ENCODE results near the gene CD2AP. TPM values are rescaled to one million over a fixed set of nuclear protein-coding genes. Genes with fewer than 3 reads are reported as not detected.

CD2AP gene
- total RNA-seq, 1 donor from 2014 or later, result 34.9 TPM

GRCh38 chr6:47651505-47651944 is 173.9 kb downstream of the CD2AP start:
- no peak overlapping the region for H3K27ac Mint-ChIP-seq
- DNase-seq (ENCODE audit: low spot score in 2 of 2, unreplicated experiment in 2 of 2), result no peak
- no peaks in the 10 kb centered on the region for H3K36me3 Mint-ChIP-seq
- peaks cover 3% of the 10 kb centered on the region for H3K4me1 Mint-ChIP-seq
- H3K4me3 Mint-ChIP-seq, result no peak overlapping the region
- H3K27me3 Mint-ChIP-seq (ENCODE audit: low read depth), result no peaks in the 10 kb centered on the region
- no peaks in the 10 kb centered on the region for H3K9me3 Mint-ChIP-seq
- no peak for TF ChIP-seq CTCF (IDR thresholded peaks at IDR 0.05; ENCODE audit: unreplicated experiment)

- Mint-ChIP-seq H3K4me3 (no peak overlapping the region), H3K36me3 (no peaks in the 10 kb centered on the region), H3K9me3 (no peaks in the 10 kb centered on the region), H3K27ac (no peak overlapping the region), H3K27me3 (ENCODE audit: low read depth) (no peaks in the 10 kb centered on the region), H3K4me1 (peaks cover 4% of the 10 kb centered on the region)
- TF ChIP-seq CTCF (IDR thresholded peaks at IDR 0.05; ENCODE audit: unreplicated experiment), result no peak
- no peak for DNase-seq (ENCODE audit: low spot score in 2 of 2, unreplicated experiment in 2 of 2)
These were observed 176.1 kb downstream of the CD2AP start for GRCh38 chr6:47653706-47654105.

GRCh38 chr6:47654255-47654654 is 176.7 kb downstream of the CD2AP start:
- Mint-ChIP-seq H3K4me3 (no peak overlapping the region), H3K27me3 (ENCODE audit: low read depth) (no peaks in the 10 kb centered on the region), H3K4me1 (peaks cover 4% of the 10 kb centered on the region), H3K27ac (no peak overlapping the region), H3K36me3 (no peaks in the 10 kb centered on the region), H3K9me3 (no peaks in the 10 kb centered on the region)
- TF ChIP-seq CTCF (IDR thresholded peaks at IDR 0.05; ENCODE audit: unreplicated experiment), result no peak
- no peak for DNase-seq (ENCODE audit: low spot score in 2 of 2, unreplicated experiment in 2 of 2)

GRCh38 chr6:47655719-47656595 is 178.4 kb downstream of the CD2AP start:
- H3K4me3 Mint-ChIP-seq, result no peak overlapping the region
- DNase-seq (ENCODE audit: low spot score in 2 of 2, unreplicated experiment in 2 of 2), result no peak
- no peaks in the 10 kb centered on the region for H3K27me3 Mint-ChIP-seq (ENCODE audit: low read depth)
- no peak overlapping the region for H3K27ac Mint-ChIP-seq
- H3K36me3 Mint-ChIP-seq, result no peaks in the 10 kb centered on the region
- H3K9me3 Mint-ChIP-seq, result no peaks in the 10 kb centered on the region
- peaks cover 4% of the 10 kb centered on the region for H3K4me1 Mint-ChIP-seq
- no peak for TF ChIP-seq CTCF (IDR thresholded peaks at IDR 0.05; ENCODE audit: unreplicated experiment)

GRCh38 chr6:47661960-47662359 is 184.4 kb downstream of the CD2AP start:
- no peak for TF ChIP-seq CTCF (IDR thresholded peaks at IDR 0.05; ENCODE audit: unreplicated experiment)
- Mint-ChIP-seq H3K36me3 (no peaks in the 10 kb centered on the region), H3K9me3 (no peaks in the 10 kb centered on the region)

More at GRCh38 chr6:47661960-47662359, 184.4 kb downstream of the CD2AP start:
- DNase-seq (ENCODE audit: low spot score in 2 of 2, unreplicated experiment in 2 of 2), result no peak
- H3K27me3 Mint-ChIP-seq (ENCODE audit: low read depth), result no peaks in the 10 kb centered on the region
- H3K27ac Mint-ChIP-seq, result no peak overlapping the region
- no peak overlapping the region for H3K4me3 Mint-ChIP-seq
- peaks cover 3% of the 10 kb centered on the region for H3K4me1 Mint-ChIP-seq

Data from mesothelial cell of epicardium (in vitro differentiated cells).